Epidermal melanocyte (primary cell): ENCODE results near the gene NCK2.

Experiments used
- DNase-seq: peaks from one replicate; pipeline ENCODE4 v3.0.0; 2011; ENCODE audit warnings: low spot score; ENCODE audit not compliant: insufficient read length

The NCK2 gene

DNA sequence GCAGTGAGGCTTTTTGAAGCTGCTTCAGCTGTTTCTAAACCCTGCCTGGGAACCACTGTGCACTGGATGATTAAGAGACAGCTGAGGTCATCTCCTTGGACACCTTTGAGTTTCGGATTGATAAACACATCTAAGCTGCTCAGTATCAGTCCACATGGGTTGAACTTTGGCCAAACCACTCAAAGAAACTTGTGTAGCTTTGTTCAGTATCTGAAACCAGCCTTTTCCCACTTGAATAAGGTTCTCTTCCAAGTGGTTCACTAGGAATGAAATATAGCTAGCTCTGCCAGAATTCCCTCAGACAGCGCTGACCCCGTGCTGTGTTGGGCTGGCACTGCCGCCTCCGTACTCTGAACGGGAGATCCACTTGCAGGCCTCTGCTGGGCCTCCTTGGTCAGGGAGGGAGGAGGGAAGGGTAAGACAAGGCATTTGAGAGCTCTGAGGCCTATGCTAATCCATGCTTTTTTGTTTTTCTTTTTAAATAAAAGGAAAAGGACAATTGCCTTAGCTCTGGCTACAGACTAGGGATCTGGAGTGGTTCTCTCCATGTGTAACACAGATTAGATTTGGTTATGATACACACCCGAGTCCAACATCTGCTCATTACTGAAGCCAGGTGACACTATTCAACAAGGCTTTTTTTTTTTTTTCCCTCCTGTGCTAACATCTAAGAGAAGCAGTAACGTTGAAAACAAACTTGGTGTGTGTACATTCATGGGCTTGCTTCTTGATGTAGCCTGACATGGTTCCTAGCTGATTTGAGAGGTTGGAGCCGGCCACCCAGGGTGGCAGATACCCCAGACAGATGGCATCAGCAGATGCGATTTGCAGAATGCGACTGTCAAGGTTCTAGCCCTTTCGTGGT is 67.7 kb downstream of the NCK2 start:
- DNase-seq: peak; percentile 41

DNA sequence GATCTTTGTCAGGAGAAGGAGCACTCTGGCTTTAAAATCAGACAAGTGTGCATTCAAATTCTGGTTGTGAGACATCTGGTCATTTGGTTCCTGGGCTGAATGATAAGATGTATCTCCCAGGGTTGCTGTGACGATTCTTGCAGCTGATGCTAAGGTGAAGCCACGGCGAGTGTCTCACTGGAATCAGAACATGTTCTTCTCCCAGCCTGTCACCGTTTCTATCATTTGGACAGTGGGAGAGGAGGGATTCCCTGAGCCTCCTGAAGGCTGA is 68.3 kb downstream of the NCK2 start:
- no peak for DNase-seq

DNA sequence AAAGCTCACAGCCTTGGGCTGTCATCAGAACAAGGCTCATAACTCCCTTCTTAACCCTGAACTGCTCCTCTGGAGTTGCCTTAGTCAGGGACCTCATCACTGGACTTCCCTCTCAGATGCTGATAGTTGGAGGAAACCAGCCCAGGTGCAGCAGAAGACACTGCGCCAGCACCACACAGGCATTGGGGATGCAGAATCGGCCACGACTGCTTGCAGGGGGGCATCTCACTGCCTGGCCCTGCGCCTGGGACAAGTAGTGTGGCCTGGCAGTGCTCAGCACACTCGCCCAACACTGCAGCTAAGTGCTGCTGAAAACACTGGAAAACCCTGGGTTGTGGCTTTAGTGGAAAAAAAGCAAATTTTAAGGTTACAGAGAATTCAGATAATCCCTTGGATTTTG is 68.7 kb downstream of the NCK2 start:
- no peak for DNase-seq

DNA sequence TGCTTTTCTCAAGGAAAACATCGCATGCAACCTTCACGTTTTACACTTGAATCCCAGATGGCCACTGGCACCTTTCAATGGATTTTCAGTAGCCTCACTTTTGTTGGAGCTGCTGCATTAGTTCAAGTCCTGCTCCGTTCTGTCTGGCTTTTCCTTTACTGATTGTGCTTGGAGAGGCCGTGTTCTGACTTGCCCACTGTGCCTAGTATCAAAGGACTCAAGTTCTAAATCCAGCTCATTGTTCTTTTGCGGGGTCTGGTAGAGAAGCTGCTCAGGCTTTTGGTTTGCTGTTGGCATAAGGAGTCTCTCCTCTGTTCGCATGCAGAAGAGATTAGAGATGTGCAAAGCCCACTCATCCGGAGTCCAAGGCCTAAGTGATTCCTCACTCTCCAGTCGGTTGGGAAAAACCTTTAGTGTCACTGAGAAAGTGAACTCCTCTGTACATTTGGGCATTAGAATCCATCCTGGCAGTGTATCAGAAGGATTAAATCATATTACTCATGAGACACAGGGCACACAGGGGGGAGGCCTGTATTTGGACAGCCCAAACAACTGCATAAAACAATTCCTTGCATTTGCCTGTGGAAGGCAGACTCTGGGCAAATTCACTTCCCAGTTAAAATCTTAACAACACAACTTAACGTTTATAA is 69.7 kb downstream of the NCK2 start:
- DNase-seq: no peak

DNA sequence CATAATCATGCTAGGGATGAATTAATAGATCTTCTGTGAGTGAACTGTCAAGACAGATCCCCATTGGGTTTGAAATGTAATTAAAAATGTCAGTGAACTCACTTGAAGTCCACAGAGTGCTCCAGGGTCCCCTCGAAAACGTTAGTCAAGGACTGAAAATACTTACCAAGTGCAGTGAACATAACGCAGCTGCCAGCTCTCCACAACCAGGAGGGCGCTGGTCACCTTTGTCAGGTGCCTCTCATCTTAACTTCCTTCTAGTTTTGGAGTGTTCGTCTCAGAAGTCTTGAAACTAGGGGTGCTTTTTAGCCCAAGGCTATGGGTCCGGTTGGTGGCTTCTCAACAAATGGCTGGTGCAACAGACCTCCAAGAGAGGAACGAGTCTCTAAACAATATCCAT is 70.7 kb downstream of the NCK2 start:
- DNase-seq: no peak

DNA sequence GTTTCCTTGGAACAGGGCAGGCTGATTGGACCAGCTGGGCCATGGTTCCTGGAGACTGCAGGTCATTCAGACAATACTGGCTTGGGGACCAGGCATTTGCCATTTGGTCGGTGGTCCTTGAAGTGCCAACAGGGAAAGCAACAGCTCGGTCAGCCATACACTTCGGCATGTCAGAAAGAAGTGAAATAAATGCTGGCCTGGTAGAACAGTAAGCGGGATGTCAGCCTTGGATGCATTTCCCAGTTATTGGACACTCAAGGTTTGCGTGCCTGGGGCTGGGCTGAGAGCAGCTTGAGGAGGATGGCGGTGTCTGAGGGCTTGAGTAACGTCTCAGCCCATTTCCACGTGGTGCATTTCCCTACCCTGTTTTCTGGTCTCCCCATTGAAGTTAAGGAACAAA is 75.4 kb downstream of the NCK2 start:
- no peak for DNase-seq

DNA sequence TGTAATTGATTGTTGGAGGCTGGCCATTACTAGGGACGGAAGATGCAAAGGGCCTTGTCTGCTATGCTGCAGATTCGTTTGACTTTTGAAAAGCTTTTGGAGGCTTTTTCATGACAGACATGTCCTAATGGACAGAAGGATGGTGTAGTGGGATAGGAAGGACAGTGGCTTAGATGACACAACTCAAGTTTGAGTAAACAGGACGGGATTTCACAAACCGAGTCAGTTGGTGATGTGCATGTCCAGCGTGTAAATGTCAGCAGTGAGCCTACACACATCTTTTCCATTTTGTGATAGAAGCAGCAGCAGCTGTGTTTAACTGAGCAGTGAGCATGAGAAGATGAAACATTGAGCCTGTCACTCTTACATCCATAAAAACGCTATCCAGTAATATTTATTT is 76.0 kb downstream of the NCK2 start:
- DNase-seq: no peak

DNA sequence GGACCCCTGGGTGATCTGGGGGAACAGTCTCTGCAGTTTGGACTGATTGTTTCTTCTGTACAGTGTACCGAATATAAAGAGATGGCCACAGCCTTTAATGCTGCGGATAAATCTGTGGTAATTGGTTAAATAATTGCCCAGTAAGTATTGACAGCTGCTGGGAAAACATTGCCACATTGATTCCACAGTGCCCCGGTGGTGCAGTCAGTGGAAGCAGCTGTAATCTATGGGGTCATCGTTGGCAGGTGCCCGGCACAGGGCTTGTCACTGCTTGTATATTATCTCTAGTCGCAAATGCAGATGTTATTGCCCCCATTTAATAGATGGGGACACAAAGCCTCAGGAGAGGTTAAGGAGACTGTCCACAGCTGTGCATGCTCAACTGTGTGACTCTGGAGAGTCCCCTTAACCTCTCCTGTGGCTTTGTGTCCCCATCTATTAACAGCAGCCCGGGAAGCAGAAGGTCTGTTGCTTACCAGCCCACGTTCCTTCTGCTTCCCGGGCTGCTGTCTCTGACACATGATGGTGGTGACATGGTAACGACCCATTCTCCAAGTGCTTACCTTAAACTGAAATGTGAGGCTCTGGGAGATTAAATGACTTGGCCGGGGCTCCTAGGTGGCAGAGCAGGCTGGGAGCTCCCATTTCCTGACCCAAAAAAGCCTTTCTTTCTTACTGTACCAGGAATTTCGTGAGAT is 76.9 kb downstream of the NCK2 start:
- no peak for DNase-seq

DNA sequence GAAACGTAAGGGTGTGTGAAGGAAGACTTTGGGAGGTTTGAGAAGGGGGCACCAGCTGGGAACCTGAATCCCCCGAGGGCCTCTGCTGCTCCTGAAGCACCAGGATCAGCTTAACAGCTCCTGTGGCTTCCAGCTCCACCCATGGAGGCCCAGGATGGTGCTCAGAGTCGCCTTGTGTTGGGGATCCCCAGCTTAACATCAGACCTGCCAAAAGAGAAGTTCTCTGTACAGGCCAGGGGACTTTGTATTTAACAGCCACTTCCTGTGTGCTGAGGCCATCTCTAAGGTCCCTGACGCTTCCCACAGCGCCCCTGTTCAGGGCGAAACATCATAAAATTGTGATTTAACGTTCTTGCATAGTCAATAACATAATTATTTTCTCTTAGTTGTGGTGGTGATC is 77.5 kb downstream of the NCK2 start:
- DNase-seq: no peak

DNA sequence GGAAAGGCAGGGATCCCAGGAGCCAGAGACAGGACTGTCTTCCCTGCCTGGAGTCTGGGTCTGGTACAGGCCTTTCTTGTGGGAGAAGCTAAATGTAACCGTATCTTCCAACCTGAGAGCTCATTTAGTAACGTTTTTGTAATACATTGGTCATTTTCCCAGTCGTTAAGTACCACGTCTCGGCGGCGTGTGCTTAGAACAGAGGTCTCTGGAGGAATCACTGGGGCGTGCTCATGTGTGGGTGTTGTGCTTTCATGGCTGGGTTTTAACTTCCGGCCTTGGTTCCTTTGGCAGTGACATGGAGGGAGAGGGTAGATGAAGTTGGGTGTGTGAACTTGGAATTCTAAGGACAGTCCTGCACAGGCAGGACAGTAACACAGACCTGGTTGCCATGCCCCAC is 79.7 kb downstream of the NCK2 start:
- DNase-seq: no peak

DNA sequence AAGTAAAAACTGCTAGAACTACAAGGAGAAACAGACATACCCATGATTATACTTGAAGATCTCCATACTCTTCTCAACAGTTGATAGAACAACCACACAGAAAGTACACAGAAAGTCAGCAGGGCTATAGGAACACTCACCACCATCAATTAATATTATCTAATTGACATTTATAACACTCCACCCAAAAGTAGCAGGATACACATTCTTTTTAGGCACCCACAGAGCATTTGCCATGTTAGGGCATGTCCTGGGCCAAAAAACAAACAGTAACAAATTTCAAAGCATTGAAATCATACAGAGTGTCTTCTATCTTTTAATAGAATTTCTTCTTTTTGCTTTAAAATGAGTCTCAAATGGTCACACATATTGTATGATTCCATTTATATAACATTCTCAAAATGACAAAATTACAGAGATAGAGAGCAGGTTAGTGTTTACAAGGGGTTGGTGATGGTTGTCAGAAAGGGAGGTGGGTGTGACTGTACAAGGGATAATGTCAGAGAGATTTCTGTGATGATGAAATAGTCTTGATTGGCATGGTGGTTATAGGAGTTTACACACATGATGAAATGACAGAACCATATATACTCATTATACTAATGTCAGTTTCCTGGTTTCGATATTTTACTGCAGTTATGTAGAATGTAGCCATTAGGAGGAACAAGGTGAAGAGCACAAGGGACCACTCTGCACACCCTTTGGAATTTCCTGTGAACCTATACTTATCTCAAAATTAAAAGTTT is 82.8 kb downstream of the NCK2 start:
- no peak for DNase-seq

DNA sequence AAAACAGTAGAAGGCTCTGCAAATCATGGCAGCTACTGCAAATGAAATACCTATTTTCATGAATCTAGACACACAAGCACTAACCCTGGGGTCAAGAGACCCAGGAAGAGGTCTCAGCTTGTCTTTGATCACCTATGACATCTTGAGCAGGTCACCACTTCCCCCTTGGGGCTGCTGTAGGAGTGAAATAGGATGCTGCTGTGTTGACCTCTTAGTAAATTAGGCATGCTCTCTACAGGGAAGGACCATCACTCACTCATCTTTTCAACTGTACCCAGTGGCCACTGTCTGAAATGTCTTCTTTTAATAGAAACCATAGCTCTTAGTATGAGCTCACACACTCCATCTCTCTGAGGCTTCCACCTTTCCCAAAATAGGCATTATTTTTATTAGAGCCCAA is 83.8 kb downstream of the NCK2 start:
- no peak for DNase-seq

DNA sequence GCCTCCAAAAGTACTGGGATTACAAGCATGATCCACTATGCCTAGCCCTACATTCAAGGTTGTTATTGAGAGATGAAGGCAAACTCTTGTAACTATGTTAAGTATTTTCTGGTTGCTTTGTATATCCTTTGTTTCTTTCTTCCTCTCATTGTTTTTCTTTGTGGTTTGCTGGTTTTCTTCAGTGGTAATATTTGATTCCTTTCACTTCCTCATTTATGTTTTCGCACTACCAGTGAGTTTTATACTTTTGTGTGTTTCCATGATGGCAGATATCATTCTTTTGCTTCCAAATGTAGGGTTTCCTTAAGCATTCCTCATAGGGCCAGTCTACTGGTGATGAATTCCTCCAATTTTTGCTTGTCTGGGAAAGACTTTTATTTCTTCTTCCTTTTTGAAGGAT is 90.2 kb downstream of the NCK2 start:
- DNase-seq: no peak

DNA sequence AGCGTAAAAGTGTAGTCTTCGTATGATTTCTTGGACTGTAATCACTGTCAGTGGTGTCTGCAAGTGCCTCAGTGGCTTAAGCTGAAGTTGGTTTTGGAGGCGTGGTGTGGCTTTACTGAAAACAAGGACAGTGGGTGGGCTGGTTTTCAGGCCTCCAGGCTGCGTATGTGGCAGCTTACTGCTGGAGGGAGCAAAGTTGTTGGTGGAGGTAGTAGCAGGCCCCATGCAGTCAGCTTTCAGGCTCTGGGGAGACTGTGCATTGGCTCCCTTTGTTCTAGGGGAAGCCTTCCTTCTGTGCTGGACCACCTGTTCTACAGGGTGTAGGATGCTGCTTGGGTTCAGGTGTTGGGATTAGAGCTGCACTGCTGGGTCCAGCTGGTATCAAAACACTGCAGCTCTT is 91.6 kb downstream of the NCK2 start:
- no peak for DNase-seq

DNA sequence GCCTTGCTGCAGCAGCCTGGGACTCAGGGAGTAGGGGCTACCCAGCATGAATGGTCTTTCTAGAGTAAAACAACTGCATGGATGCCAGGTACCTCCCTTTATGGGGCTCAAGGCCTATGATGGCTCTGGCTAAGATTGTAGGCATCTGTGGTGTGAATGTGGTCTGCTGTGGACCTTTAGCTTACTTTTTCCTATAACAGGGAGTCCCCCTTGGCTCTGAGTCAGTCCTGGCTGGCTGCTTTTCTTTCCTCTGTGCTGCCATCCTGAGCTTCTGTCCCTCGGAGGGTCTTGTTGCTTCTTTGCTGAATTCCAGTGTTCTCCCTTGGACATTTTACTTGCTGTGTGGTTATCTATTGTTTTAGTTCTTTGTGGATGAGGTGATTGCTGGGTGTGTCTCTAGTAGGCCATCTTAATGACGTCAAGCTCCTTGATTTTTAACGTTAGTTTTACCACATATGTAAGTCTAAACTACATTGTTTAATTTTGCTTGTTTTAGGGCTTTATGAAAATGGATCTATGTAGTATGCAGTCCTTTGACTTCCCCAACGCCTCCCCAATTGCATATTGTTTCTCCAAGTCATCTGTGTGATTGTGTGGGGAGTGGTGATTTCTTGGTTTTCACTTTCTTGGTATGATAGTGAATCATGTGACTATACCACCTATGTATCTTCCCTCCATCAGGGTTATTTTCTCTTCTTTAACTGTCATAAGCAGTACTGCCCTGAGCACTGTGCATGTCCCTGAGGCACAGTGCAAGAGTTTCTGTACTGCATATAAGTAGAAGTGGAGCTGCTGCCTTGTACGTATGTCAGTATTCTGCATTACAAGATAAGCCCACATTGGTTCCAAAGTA is 92.4 kb downstream of the NCK2 start:
- DNase-seq: no peak

DNA sequence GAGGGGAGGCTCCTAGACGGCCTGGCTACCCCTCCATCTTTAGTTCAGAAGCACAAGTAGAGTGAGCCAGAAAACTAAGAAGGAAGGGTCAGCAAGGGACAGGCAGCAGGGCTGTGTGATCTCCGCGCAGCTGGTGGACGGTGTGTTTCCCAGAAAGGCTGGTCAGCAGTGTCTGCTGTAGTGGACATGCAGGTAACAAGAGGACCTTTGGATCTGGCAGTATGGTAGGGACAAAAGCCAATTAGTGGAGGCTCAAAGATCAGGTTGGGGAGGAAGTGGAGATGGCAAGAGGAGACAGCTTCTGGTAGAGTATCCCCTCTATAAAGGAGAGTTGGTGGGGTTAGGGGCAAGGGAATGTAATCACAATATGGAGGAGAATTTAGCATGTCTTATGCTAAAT is 95.1 kb downstream of the NCK2 start:
- no peak for DNase-seq

DNA sequence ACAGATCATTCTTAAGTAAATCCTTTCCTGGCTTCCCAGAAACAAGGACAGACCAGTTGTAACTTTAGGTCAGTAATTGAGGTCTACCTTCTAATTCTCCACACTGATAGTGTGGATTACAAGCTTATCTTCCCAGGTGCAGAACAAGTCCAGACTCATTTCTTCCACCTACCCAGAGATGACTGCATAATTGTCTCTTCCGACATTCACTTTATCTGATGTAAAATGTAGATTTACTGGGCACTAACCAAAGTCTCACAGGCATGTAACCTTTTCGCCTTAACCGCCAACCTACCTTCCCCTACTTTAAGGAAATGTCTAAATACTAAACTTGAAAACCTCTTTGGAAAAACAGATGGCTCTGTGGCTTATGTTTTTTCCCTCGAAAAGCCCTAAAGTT is 96.2 kb downstream of the NCK2 start:
- no peak for DNase-seq

DNA sequence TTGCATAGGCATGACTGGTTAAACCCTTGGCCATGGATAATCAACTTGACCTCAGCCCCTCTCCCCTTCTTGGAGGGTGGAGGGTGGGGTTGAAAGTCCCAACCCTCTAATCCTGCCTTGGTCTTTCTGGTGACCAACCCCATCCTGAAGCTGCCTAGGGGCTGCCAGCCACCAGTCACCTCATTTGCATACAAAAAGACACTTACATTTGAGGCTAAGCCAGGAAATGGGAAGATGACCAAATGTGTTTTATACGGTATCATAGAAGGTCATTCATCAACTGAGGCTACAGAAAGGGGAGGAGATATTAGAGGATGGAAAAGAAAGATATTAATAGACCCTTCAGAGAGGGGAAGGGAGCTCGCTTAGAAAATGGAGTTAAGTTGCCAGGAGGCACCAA is 96.8 kb downstream of the NCK2 start:
- no peak for DNase-seq

DNA sequence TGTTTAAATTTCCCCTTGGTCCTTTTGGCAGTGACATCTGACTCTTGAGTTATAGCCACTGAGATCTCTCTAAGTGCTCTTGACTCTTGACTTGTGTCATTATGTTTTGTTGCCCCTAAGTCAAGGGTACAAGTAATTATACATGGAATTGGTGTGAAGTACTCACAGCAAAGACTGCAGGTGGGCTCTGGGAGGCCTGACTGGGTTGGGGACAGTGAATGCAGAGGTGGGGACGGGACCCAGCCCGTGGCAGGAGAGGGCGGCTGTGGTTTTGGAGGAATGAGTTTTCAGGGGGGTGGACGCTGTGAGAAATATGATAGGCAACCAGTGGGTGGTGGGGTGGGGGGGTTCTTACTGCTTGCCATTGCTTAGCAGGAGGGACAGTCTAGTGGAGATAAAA is 97.8 kb downstream of the NCK2 start:
- DNase-seq: no peak

DNA sequence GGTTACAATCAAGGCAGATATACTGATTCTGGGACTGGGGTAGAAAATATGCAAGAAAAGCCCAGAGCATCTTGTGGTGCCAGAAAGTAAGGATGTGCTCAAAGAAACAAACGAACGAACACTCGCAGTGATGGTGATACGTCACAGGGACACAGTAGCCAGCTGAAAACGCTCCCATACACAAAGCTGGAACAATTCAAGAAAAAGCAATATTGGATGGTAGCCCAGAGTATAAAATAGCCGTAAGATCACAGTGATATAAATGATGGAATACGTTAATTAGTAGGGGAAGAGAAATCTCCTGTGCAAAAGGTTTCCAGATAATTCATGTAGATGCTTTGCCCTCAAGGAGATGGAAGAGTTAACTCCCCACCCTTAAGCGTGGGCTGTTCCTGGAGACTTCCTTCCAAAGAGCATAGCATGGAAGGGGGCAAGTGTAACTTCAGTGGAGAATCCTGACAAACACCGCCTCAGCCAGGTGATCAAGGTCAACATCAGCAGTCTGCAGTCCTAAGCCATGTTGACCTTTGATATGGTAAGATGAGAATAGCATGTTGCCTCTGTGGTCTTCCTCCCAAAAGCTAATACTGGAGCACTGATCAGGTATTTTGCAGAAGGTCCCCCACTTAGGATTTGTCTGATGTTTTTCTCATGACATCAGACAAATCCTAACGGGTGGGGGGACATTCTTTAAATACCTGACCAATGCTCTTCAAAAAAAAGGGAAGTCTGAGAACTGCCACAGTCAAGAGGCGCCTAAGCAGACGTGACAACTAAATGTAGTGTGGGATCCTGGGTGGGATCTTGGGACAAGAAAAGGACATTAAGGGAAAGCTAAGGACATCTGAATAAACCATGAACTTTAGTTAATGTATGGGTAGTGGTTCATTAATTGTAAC is 99.0 kb downstream of the NCK2 start:
- no peak for DNase-seq
